ENCODE results near the gene SYTL3.

GRCh38 chr6:158799051-158799792 is 149.4 kb downstream of the SYTL3 start:
- TF ChIP-seq CTCF (IDR thresholded peaks at IDR 0.05) (no peak), POLR2A (IDR thresholded peaks at IDR 0.05) (no peak)
